Neutrophil (primary cell): ENCODE data around the gene ACP5.
A peak's percentile ranks its signal among the peaks of the same experiment; 100 is the strongest.

Source experiments
- H3K27ac ChIP-seq: fragments of 200-600 bp; sonication (generic); 2 replicates; pipeline ENCODE4 v1.5.1; 2016; ENCODE audit warnings: mild to moderate bottlenecking, moderate library complexity
- H3K27me3 ChIP-seq: fragments of 200-600 bp; sonication (generic); 2 replicates; pipeline ENCODE4 v1.6.0; 2016; ENCODE audit warnings: mild to moderate bottlenecking
- H3K36me3 ChIP-seq: fragments of 200-600 bp; sonication (generic); 2 replicates; pipeline ENCODE4 v1.5.1; 2017
- H3K4me1 ChIP-seq, 2 experiments: fragments of 200-600 bp in 1 of 2; sonication (generic) in 1 of 2; 1 replicate in 1 of 2; 2 replicates in 1 of 2; pipeline versions ENCODE4 v1.5.1 to v1.6.1; 2013 to 2016; ENCODE audit warnings: low read depth in 1 of 2, low read length in 1 of 2, mild to moderate bottlenecking in 1 of 2, moderate library complexity in 1 of 2; ENCODE audit not compliant: control insufficient read depth in 1 of 2, insufficient read depth in 1 of 2
- H3K4me3 ChIP-seq, 2 experiments: fragments of 200-600 bp in 1 of 2; sonication (generic) in 1 of 2; 1 replicate in 1 of 2; 2 replicates in 1 of 2; pipeline ENCODE4 v1.5.1; 2013 to 2016; ENCODE audit warnings: low read depth in 1 of 2, low read length in 1 of 2, mild to moderate bottlenecking in 1 of 2, moderate library complexity in 1 of 2
- H3K9me3 ChIP-seq: fragments of 200-600 bp; sonication (generic); 2 replicates; pipeline ENCODE4 v1.5.1; 2016
- TF ChIP-seq, protein P1 (sequence below): fragments of 200-600 bp; sonication (generic); IDR thresholded peaks from 2 replicates; pipeline ENCODE4 v1.5.1; 2016; ENCODE audit warnings: antibody characterized with exemption

Gene ACP5

GRCh38 chr19:11598103-11598483 is 20.6 kb upstream of the ACP5 start:
- H3K9me3 ChIP-seq: no peaks in the 10 kb centered on the region
- TF ChIP-seq, protein P1, sequence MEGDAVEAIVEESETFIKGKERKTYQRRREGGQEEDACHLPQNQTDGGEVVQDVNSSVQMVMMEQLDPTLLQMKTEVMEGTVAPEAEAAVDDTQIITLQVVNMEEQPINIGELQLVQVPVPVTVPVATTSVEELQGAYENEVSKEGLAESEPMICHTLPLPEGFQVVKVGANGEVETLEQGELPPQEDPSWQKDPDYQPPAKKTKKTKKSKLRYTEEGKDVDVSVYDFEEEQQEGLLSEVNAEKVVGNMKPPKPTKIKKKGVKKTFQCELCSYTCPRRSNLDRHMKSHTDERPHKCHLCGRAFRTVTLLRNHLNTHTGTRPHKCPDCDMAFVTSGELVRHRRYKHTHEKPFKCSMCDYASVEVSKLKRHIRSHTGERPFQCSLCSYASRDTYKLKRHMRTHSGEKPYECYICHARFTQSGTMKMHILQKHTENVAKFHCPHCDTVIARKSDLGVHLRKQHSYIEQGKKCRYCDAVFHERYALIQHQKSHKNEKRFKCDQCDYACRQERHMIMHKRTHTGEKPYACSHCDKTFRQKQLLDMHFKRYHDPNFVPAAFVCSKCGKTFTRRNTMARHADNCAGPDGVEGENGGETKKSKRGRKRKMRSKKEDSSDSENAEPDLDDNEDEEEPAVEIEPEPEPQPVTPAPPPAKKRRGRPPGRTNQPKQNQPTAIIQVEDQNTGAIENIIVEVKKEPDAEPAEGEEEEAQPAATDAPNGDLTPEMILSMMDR: no peak
- H3K27me3 ChIP-seq: no peaks in the 10 kb centered on the region
- H3K27ac ChIP-seq: peak overlapping the region; percentile 87
- H3K4me3 ChIP-seq: peak overlapping the region; percentile 92 to 94
- peaks cover 13 to 14% of the 10 kb centered on the region in 2 experiments for H3K4me1 ChIP-seq
- no peaks in the 10 kb centered on the region for H3K36me3 ChIP-seq

DNA sequence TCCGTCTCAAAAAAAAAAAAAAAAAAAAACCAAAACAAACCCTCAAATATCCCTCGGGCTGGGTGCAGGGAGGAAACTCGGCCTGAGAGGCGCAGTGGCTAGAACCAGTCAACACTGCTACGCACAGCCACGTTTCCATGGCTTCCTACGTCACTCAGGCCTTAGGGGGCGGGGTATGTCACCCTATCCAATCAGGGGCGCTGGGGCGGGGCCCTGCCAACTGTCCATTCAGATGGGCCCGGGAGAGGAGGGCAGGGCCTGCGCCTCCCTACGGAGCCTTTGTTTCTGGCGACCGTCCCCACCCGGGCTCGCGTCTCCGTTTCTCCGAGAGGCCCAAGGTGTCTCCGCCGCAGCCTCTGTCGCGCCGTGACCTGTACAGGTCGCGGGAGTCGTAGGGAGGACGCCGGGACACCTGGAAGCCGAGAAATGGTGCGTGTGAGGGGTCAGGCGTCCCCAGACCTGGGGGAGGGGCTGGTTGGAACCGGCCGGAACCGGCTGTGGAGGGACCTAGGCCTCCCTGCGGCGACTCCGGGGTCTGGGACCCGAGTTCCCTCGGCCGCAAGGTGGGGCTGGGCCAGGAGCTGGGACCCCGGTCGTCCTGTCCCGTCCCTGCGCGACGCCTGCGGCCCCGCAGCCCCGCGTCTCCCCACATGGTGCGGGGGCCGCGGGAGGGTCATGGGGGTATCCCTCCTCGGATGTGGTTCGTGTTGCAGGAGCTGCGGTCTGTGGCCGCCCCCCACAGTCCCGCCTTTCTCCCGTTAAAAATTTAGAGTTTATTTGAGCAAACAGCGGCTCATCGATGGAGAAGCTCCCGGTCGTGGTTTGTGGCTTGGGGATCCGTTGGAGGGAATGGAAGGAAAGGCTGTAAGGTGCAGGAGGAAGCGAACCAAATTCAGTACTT is 20.0 kb upstream of the ACP5 start, which contains the start of gene ZNF627:
ZNF627 (plus strand) TSS at position 282 of the 901 bp plus-strand sequence; CDS start at position 427, 145 bp downstream.
- TF ChIP-seq, protein P1: peak; percentile 65
- peak within 1 kb of the TSS; percentile 87 for H3K27ac ChIP-seq

DNA sequence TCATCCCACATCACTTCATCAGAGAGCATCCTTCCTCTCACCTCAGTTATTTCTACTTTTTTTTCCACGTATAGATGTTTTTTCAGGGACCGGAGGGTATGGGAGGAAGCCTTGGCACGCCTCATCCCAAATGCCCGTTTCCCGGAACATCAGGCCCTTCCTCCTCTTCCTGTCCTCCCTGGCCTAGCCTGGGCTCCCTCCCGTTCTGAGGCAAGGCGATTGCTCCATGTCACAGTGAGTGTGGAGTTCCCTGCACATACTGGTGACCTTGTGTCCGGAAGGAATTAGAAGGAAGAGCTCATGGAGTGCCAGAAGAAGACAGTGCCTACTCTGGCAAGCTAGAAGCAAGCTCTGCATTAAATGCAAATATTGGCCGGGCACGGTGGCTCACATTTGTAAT is 18.7 kb upstream of the ACP5 start:
- TF ChIP-seq, protein P1: no peak
- Histone ChIP-seq H3K4me3 (no peak overlapping the region), H3K9me3 (no peaks in the 10 kb centered on the region), H3K4me1 (peaks cover 13 to 14% of the 10 kb centered on the region in 2 experiments), H3K27ac (no peak overlapping the region), H3K36me3 (no peaks in the 10 kb centered on the region), H3K27me3 (no peaks in the 10 kb centered on the region)

More for the DNA sequence above, 20.0 kb upstream of the ACP5 start, which contains the start of gene ZNF627:
- Histone ChIP-seq H3K9me3 (no peaks in the 10 kb centered on the region), H3K4me3 (peak within 1 kb of the TSS; percentile 92 to 94), H3K27me3 (no peaks in the 10 kb centered on the region), H3K36me3 (no peaks in the 10 kb centered on the region), H3K4me1 (peaks cover 13 to 14% of the 10 kb centered on the region in 2 experiments)

DNA sequence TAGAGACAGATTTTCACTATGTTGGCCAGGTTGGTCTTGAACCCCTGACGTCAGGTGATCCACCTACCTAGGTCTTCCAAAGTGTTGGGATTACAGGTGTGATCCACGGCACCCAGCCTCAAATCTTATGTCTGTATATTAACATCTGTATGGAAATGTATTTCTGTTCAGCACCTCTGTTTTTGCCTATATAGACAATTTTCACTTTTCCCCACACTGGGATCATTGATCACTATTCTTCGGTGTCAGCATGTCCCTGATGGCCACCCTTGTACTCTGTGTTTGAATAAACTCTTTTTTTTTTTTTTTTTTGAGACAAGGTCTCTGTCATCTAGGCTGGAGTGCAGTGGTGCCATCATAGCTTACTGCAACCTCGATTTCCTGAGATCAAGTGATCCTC is 16.6 kb upstream of the ACP5 start:
- no peak overlapping the region for H3K27ac ChIP-seq

GRCh38 chr19:11587975-11588631 is 10.7 kb upstream of the ACP5 start:
- Histone ChIP-seq H3K4me3 (no peak overlapping the region), H3K9me3 (no peaks in the 10 kb centered on the region), H3K4me1 (peaks cover 8 to 18% of the 10 kb centered on the region in 2 experiments), H3K27ac (no peak overlapping the region), H3K36me3 (no peaks in the 10 kb centered on the region), H3K27me3 (no peaks in the 10 kb centered on the region)
- TF ChIP-seq, protein P1: no peak

More for the DNA sequence above, 16.6 kb upstream of the ACP5 start:
- H3K4me3 ChIP-seq: no peak overlapping the region
- H3K9me3 ChIP-seq: no peaks in the 10 kb centered on the region
- no peaks in the 10 kb centered on the region for H3K36me3 ChIP-seq
- H3K4me1 ChIP-seq: peaks cover 13 to 14% of the 10 kb centered on the region in 2 experiments
- no peaks in the 10 kb centered on the region for H3K27me3 ChIP-seq
- TF ChIP-seq, protein P1: no peak
